Hepatocyte (in vitro differentiated cells): ENCODE data around the gene TMEM107.

Source experiments
- CTCF ChIP-seq: fragments of 200-600 bp; sonication (generic); IDR thresholded peaks from 2 replicates; pipeline ENCODE4 v1.5.1; 2016; ENCODE audit warnings: antibody characterized with exemption, mild to moderate bottlenecking; ENCODE audit not compliant: poor library complexity
- EZH2 ChIP-seq: fragments of 200-600 bp; sonication (generic); IDR thresholded peaks from 2 replicates; pipeline ENCODE4 v1.6.1; 2016; ENCODE audit warnings: antibody characterized with exemption, mild to moderate bottlenecking, borderline replicate concordance
- EZH2phosphoT487 ChIP-seq: fragments of 200-600 bp; sonication (generic); IDR thresholded peaks from one replicate; pipeline ENCODE4 v1.6.1; 2018; ENCODE audit warnings: antibody characterized with exemption, mild to moderate bottlenecking, low read depth, moderate library complexity; ENCODE audit not compliant: unreplicated experiment, severe bottlenecking

GRCh38 chr17:8212312-8213180, 36.4 kb upstream of the TMEM107 start:
- no peak for TF ChIP-seq CTCF
- no peak for TF ChIP-seq EZH2
- TF ChIP-seq EZH2phosphoT487: no peak
